NCI-H524 treated with DMSO at 0.1 percent for 48 hours (cell line): Measurements from ENCODE around the gene TUBGCP5.
"Not testable (repeated sequence)": the region's sequence is repeated elsewhere in the genome, so short reads cannot be mapped to it uniquely, and the experiment has no call there.

Source experiments
- DNase-seq: peaks from one replicate; lab custom pipeline; 2025; lab: John Stamatoyannopoulos, UW

The TUBGCP5 gene

DNA sequence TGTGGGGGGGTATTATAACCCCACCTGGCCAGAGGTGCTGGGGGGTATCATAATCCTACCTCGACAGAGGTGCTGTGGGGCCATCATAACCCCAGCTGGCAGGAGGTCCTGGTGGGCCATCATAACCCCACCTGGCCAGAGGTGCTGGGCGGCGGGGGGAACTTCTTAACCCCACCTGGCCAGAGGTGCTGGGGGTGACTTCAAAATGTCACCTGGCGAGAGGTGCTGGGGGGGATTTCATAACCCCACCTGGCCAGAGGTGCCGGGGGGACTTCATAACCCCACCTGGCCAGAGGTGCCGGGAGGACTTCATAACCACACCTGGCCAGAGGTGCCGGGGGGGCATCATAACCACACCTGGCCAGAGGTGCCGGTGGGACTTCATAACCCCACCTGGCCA is 2.4 kb upstream of the TUBGCP5 start:
- DNase-seq, result not testable (repeated sequence)

DNA sequence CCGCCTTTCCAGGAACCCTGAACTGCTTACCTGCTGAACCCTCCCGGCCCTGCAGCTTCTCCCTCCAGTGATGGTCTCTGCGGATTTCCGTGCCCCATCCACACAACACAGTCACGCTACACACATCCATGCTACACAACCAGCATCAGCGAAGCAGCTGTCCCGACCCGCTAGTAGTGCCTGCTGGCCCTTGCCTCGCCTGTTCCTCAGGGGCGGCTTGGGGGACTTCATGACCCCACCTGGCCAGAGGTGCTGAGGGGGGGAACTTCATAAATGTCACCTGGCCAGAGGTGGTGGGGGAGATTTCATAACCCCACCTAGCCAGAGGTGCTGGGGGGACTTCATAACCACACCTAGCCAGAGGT is 530 bp upstream of the TUBGCP5 start:
- DNase-seq, result no peak

DNA sequence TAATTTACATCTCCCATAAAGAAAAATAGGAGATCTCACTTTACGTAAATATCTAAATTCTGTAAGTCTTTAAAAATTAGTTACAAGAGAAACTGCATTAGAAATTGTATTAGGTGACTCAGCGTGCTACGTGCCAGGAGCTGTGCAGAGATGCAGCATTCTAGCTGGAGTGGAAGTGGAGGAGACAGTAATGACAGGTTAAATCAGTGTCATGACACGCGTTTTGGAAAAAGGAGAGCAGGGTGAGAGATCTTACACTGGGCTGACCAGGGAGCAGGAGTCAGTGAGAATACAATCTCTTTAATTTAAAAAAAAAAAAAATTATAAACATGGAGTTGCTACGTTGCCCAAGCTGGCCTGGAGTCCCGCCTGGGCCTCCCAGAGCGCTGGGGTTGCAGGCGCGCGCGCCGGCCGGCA is 635 bp downstream of the TUBGCP5 start:
- DNase-seq, result no peak

DNA sequence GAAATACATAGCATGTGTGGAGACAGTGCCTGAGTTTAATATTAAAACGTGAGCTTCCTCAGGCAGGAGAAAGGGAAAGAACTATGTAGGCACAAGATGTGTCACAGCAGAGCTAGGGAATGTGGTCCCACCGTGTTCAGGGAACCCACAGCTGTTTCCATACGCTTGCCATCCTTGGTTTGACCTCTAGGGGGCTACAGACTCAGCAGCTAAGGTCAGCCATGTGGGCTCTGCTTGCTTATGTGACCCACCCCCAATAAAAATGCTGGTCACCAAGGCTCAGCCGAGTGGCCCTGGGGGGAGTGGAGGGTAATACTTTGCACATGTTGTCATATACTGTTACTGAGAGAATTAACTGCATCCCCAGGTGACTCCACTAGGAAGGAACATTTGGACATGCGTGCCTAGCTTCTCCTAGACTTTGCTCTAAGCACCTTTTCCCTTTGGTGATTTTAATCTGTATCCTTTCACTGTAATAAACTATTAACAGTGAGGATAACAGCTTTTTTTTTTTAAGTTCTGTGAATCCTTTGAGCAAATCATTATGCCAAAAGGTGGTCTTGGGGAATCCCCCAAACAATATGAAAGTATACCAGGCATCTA is 3.3 kb downstream of the TUBGCP5 start:
- DNase-seq, result peak; percentile 8

DNA sequence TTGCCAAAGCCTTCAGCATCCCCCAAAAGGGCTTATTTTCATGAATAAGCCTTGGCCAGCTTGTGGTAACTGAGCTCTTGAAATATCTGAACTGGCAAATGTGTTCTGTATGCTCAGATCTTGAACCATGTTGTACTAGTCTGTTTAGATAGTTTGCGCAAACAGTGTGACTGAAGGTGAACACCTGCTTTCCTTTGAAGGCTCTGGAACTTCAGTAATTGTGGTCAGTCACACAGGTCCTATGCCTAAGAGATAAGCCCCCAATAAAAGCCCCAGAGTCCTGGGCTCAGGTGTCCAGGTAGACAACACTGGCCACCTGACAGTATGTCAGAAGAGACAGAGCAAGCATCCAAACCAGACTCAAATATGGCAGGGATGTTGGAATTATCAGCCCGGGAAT is 5.4 kb downstream of the TUBGCP5 start:
- no peak for DNase-seq

DNA sequence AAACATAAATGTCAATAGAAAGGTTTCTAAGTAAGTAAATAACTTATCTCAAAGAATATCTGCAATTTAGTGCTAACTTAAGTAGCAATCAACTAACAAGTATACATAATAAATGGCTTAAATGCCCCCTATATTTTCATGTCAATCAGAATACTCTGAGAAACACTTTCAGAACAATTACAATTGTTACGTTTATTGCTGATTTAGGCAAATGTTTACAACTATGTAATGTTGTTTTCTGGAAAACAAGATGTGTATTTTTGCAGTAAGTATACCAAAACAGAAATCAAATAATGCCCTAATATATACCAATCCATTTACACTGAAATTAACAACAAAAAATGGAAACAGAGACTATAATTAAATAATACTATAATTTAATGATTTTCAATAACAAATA is 13.2 kb downstream of the TUBGCP5 start:
- no peak for DNase-seq

DNA sequence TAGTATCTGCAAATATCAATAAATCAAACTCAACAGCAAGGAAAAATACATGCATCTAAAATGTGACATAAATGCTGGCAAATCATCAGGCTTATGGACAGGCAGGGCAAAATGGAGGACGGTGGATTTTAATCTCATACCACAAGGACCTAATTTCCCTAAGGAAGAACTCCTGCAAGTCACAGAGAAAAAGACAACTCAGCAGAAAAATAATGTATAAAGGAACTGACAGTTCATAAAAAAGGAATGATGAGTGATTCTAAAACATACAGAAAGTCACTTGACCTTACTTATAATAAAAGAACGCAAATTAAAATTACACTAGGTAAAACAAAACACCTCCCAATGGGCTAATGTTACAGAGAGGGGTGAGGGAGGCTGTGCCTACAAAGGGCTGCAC is 17.2 kb downstream of the TUBGCP5 start:
- no peak for DNase-seq

DNA sequence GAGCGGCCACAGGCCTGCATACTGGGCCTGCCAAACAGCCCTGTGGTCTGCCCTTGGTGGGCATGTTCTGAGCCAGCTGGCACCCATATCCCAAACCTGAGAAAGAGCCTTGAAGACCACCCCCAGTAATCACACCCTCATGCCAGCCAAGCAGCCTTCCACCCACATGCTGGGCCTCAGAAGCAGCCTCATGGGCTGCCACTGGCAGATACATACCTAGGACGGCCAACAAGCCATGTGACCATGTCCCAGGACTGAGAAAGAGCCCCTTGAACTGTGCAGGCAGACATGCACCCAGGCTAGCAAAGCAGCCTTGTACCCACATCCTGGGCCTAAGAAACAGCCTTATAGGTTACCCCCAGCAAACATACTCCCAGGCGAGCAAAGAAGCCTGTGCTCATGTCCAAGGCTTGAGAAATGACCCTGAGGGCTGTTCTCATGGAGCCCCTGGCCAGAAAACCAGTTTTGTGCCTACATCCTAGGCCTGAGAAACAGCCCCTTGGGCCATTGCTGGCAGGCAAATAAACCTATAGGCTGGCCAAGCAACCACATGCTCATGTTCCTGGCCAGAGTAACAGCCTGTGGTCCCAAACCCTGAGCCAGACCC is 24.9 kb downstream of the TUBGCP5 start:
- DNase-seq, result no peak

DNA sequence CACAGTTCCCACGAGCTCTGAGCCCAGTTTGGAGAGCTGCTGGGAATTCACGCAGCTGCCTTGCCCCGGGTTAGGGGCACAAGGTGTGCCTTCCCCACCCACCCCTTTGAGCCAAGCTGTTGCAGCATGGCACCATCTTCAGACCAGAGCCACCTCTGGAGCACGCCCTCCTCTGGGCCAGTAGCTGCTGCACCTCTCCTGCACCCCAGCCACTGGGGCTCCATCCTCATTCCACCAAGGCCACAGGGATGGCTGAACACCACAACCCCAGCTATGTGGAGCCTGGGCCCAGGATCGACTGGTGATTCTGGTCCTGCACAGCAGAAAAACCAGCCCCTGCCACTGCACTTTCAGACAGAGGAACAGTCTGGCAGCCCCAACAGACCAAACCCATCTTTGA is 25.7 kb downstream of the TUBGCP5 start:
- no peak for DNase-seq

DNA sequence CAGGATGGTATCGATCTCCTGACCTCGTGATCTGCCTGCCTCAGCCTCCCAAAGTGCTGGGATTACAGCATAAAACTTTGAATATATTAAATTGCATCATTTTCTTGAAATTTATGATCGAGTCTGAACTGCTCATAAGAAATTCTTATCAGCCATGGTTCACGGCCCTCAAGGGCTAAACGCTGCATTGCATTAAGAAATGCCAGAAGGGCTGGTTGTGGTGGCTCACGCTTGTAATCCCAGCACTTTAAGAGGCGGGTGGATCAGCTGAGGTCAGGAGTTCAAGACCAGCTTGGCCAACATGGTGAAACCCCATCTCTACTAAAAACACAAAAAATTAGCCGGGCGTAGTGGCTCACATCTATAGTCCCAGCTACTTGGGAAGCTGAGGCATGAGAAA is 26.8 kb downstream of the TUBGCP5 start:
- not testable (repeated sequence) for DNase-seq

DNA sequence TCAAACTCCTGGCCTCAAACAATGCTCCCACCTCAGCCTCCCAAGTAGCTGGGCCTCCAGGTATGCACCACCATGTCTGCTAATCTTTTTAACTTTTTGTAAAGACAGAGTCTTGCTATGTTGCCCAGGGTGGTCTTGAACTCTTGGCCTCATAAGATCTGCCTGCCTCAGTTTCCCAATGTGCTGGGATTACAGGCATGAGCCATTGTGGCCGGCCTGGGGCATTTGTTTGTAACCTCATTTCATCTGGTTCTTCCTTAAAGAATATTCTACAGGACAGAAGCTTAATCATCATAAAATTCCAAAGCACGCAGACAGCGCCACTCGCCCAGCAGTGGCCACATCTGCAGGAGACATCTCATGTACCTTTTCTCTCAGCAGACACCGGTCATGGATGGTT is 35.6 kb downstream of the TUBGCP5 start:
- DNase-seq, result no peak

DNA sequence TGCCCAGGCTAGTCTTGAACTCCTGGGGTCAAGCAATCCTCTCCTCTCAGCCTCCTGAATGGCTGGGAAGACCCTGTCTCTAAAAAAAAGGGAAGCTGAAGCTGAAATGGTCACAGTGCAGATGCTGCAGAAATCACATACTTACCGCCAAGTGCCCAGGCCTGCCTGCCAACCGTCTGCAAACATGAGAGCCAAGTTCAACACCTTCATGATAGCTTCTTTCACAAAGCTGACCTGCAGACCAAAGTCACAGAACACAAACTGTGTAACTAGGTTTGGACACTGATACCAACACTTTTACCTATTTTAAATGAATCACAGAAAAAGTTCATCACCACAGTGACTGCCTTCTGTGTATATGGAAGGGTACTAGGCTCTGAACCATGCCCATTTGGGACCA is 36.4 kb downstream of the TUBGCP5 start:
- DNase-seq, result no peak

DNA sequence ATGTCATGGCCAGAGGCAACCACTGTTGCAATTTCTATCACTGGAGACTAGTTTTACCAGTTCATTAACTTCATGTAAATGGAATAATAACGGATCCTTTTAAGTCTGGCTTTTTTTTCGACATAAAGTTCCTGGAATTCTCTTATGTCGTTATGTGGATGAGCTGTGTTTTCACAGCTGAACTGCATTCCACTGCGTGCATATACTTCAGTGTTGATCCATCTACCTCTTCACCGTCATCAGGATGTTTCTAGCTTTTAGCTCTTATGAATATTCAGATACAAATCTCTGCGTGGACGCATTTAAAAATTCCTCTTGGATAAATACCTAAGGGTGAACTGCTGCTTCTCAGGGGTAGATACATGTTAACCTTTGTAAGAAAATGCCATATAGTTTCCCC is 43.6 kb downstream of the TUBGCP5 start:
- no peak for DNase-seq

DNA sequence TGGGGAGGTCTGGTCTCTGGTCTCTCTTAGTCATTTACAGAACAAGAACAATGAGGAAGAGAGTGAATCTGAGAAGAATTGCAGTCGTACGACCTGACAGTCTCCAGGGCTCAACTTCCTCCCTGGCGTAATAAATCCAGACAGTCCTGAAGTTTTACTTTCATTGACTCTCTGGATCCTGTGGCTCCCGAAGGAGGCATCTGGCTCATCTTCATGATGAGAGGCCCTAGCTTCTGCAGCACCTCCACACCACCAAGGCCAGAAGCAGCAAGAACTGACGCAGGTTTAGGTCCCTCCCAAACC is 47.4 kb downstream of the TUBGCP5 start:
- DNase-seq, result no peak

DNA sequence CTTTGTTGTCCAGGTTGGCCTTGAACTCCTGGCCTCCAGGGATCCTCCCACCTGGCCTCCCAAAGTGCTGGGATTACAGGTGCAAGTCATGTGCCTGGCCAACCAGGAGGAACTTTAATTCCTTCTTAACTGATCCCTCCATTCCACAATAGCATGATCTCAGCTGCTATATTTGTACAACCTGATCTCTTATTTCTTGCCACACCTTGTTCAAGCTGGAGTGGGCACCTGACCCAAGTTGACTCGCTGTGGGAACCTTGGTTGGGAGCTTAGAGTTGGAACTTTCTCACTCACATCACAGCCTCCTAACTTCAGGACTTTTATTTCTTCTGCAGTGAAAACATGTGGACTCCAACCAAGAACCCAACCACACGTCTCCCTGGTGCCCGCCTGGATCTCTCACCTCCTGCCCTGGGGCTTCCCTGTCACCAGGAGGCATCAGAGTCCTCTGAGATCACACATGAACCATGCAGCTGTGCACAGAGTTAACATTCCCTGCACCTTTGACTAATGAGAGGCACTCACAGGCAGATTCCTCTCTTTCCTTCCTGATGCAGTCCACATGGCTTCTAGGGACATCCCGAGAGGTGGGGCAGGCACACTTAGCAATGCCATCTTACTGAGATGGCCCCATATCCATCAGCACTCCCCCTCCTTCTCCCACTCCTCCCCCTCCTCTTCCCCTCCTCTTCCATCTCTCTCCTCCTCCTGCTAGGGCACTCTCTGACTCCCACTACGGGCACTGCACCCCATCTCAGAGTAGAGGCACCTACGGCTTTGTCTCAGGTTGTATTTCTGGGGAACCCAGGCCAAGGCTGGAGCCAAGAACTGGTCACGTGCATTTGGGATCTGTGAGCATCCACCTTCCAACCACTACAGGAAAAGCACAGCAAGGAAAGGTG is 49.5 kb downstream of the TUBGCP5 start:
- DNase-seq, result no peak

DNA sequence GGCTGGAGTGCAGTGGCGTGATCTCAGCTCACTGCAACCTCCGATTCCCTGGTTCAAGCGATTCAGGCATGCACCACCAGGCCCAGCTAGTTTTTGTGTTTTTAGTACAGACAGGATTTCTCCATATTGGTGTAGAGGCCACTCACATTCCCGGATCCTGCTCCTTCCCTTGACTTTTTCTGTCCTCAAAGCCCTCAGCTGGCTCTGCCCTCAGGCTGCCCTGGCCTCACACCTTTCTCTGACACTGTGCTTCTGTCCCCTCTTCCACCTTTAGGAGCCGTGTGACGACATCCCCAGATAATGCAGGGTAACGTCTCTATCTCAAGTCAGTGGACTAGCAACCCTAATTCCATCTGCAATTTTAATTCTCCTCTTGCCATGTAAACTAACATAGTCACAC is 50.6 kb downstream of the TUBGCP5 start:
- DNase-seq, result no peak

DNA sequence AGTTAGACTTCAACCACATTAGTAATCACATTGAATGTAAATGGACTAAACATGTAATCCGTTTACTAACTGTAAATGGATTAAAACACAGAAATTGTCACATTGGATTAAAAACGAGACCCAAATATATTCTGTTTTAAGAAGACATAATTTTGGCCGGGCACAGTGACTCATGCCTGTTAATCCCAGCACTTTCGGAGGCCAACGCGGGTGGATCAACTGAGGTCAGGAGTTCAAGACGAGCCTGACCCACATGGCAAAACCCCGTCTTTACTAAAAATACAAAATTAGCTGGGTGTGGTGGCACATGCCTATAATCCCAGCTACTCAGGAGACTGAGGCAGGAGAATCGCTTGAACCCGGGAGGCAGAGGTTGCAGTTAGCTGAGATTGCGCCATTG is 57.4 kb downstream of the TUBGCP5 start:
- DNase-seq, result not testable (repeated sequence)

DNA sequence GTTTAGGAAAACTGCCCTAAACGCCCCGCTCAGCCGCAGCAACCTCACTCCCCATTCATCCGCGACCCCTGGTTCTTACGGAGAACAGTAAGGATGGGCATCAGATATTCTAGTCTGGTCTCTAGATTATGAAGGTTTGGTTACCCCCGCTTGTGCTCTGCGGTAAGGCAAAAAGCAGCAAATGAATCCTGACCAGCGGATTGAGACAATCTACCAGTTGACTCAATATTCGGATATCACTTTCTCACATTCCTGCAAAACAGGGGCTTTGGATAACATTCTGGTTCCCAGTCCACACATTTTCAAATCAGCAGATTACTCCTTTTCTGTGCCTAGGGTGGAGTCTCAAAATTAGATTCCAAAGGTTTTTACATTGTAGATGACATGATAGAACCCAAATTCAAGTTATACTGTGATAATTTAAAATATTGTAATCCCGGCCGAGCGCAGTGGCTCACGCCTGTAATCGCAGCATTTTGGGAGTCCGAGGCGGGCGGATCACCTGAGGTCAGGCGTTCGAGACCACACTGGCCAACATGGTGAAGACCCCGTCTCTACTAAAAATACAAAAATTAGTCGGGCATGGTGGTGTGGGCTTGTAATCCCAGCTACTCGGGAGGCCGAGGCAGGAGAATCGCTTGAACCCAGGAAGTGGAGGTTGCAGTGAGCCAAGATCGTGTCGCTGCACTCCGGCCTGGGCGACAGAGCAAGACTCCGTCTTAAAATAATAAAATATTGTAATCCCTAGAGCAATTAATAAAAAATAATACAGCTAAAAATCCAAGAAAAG is 58.1 kb downstream of the TUBGCP5 start:
- no peak for DNase-seq

DNA sequence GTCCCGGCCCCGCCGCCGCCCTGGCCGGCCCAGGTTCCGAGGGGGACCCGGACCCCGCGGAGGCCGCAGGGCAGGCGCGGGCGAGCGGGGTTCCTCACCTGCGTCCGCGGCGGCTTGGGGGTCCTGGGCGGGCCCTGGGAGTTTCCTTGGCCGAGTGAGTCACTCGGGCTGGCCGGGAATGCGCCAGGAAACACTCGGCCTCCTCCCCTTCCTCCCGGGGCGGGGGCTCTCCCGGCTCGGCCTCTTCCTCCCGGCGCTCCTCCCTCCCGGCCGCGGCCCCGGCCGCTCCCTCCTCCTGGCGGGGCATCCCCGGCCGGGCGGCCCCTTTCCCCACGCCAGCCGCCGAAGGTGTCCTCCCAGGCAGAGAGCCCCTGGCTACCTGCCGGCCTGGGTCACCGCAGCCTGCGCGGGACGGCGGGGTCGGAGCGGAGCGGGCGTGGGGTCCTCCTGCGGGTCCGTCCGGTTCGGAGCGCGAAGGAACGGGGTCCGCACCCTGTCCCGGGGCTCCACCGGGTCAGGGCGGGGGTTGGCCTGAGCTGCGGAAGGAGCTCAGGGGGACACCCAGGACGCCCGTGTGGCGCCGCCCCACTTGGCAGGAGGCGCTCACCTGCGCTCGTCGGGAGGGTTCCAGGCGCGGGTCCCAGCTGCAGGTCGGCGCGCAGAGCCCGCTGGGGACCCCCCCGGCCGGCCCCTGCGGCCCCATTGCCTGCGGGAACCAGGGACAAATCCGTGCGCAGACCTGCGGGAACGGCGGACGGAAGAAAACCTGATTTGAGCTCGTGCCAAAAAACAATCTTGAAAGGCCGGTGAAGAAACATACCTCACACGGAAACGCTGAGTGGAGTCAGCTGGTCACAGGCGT is 58.9 kb downstream of the TUBGCP5 start, which contains the start of gene CYFIP1:
TSS of gene CYFIP1 (minus strand) at position 180 of the 862 bp plus-strand sequence. CDS start 33,083 bp downstream, outside the sequence.
- DNase-seq, result peak; percentile 8

DNA sequence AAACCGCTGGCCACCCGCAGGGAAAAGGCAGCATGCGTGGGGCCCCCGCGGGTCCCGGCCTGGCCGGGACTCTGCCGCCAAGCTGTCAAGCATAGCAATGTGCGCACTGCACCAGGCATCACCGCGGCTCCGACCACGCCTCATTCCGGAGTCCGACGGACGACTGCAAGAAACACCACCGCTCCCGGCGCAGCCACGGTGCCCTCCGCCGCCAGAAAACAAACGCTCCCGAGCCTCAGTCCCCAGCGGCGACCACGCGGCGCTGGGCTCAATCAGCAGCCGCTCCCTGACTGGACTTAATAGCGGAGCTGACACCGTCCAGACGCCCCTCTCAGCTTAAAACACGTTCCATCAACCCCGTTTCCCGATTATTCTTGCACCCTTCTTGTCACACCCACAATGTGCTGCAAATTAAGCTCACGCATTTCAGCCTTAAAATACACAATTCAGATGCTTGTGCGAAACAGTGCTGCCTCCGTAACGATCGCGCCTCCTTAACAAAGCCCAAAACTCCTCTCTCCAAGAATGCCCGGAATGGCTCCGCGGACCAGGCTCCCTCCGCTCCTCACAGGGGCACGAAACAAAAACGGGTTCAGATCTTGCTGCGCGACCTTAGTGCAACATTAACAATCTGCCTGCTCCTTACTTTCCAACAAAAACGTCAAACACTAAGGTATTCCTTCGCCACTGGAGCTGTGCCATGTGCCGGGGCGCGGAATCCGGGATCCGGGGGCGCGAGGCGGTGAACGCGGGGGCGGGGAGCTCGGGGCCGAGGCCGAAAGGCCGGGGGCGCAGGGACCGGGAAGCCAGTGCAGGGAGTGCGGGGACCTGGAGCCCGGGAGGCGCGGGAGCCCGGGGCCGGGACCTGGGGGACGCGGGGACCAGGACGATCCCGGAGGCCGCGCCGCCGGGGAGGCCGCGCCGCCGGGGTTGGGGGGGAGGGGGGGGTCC is 59.9 kb downstream of the TUBGCP5 start:
- DNase-seq, result peak; percentile 19
